ENCODE results near the gene SIRT7. TPM values are rescaled to one million over a fixed set of nuclear protein-coding genes. Genes with fewer than 3 reads are reported as not detected.
A peak's percentile ranks its signal among the peaks of the same experiment; 100 is the strongest.
"Not testable (repeated sequence)": the region's sequence is repeated elsewhere in the genome, so short reads cannot be mapped to it uniquely, and the experiment has no call there.

SIRT7 gene
- total RNA-seq, 2 experiments from 2014 or later: 49.1 to 69.3 TPM

DNA sequence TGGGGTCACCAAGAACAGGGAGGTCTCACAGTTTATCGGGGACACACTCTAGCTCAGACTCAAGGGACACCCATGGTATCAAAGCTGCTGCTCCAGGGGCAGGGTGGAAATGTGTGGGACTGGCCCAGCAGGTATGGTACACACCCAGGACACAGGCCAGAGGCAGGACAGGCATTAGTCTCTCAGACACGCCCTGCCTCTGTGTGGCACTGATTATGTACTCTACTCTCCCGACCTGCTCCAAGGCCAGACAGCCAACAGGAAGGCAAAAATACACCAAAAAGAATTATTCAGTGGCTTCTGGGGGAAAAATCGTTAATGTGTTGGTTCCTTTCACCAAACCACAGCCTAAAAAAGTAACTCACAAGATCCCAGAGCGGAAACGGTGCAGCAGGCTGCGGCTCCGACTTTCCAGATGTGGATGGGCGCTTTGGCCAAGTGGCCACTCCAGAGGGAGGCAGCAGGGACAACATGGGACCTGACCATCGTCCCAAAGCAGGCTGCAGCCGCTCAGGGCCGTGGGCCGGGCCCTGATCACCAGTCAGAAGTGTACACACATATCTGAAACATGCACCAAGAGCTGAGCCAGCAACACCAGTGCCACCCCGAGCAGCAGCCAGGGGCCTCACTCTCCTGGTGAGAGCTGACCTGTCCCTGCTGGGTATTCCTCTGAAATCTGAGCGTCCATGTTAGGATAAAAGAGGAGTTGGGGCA lies 1.0 kb upstream of the SIRT7 start:
- Histone ChIP-seq H2AFZ (ENCODE audit: low read length) (no peak overlapping the region), H4K20me1 (ENCODE audit: insufficient read depth, low read length) (peaks cover 8% of the 10 kb centered on the region), H3K79me2 (ENCODE audit: insufficient read depth, low read depth, low read length) (peaks cover 18% of the 10 kb centered on the region), H3K9me2 (ENCODE audit: insufficient read depth, low read length) (no peaks in the 10 kb centered on the region), H3K36me3 (ENCODE audit: insufficient read depth, low read length) (peaks cover 51% of the 10 kb centered on the region), H3K4me2 (ENCODE audit: low read length) (peak overlapping the region; percentile 74; the same call in 1 of the 2 replicates), H3K4me1 (ENCODE audit: insufficient read depth, low read length, poor library complexity, severe bottlenecking) (peaks cover 25% of the 10 kb centered on the region), H3K27ac (ENCODE audit: low read depth, low read length, poor library complexity, severe bottlenecking) (peak overlapping the region; percentile 5), H3K9me3 (ENCODE audit: low read length) (no peaks in the 10 kb centered on the region), H3K4me3 (ENCODE audit: low read depth, low read length, poor library complexity, severe bottlenecking) (no peak overlapping the region)
- DNase-seq (ENCODE audit: low spot score): no peak
- intact Hi-C loops (cut with micrococcal nuclease; ENCODE audit: unreplicated experiment): no loop called here
- ChIA-PET POLR2A (no interaction called here), CTCF (ENCODE audit: unreplicated experiment) (no interaction called here)
- no TSS peak for BruUV-seq (replicated peaks)
- TF ChIP-seq, protein P1, sequence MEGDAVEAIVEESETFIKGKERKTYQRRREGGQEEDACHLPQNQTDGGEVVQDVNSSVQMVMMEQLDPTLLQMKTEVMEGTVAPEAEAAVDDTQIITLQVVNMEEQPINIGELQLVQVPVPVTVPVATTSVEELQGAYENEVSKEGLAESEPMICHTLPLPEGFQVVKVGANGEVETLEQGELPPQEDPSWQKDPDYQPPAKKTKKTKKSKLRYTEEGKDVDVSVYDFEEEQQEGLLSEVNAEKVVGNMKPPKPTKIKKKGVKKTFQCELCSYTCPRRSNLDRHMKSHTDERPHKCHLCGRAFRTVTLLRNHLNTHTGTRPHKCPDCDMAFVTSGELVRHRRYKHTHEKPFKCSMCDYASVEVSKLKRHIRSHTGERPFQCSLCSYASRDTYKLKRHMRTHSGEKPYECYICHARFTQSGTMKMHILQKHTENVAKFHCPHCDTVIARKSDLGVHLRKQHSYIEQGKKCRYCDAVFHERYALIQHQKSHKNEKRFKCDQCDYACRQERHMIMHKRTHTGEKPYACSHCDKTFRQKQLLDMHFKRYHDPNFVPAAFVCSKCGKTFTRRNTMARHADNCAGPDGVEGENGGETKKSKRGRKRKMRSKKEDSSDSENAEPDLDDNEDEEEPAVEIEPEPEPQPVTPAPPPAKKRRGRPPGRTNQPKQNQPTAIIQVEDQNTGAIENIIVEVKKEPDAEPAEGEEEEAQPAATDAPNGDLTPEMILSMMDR (conservative IDR thresholded peaks at IDR 0.05; ENCODE audit: low read length): no peak
- no peak for TF ChIP-seq EZH2phosphoT487 (IDR thresholded peaks at IDR 0.05; ENCODE audit: borderline replicate concordance, low read depth, low read length)

DNA sequence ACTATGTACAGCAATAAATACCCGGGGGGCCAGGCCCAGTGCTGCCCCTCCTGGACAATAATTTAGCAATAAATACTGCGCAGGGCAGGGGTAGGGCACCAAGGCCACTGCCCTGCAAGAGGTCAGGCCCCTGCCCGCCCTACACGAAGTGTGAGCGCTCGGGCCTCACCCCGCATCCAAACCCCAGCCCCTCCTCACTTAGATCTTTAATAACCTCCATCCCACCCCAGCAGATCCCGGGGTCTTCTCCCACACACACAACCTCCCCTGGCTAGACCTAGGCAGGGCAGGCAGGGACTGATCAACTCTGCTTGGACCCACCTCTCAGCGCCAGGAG lies 325 bp upstream of the SIRT7 start:
- POLR2A ChIA-PET: interaction anchor here (1.1 kb wide), 1 partner anchor 11 kb away, joined by 3 read pairs; no protein-coding TSS in a partner anchor
- H3K9me3 ChIP-seq (ENCODE audit: low read length); CTCF ChIA-PET (ENCODE audit: unreplicated experiment); BruUV-seq (replicated peaks); intact Hi-C loops (cut with micrococcal nuclease; ENCODE audit: unreplicated experiment); H3K27ac ChIP-seq (ENCODE audit: low read depth, low read length, poor library complexity, severe bottlenecking); H4K20me1 ChIP-seq (ENCODE audit: insufficient read depth, low read length); DNase-seq (ENCODE audit: low spot score); H3K9me2 ChIP-seq (ENCODE audit: insufficient read depth, low read length); H2AFZ ChIP-seq (ENCODE audit: low read length): not testable (repeated sequence)
- Histone ChIP-seq H3K4me3 (ENCODE audit: low read depth, low read length, poor library complexity, severe bottlenecking) (peak overlapping the region; percentile 92), H3K4me2 (ENCODE audit: low read length) (peak overlapping the region; percentile 74), H3K36me3 (ENCODE audit: insufficient read depth, low read length) (peaks cover 58% of the 10 kb centered on the region), H3K79me2 (ENCODE audit: insufficient read depth, low read depth, low read length) (peaks cover 13% of the 10 kb centered on the region), H3K4me1 (ENCODE audit: insufficient read depth, low read length, poor library complexity, severe bottlenecking) (peaks cover 23% of the 10 kb centered on the region)

DNA sequence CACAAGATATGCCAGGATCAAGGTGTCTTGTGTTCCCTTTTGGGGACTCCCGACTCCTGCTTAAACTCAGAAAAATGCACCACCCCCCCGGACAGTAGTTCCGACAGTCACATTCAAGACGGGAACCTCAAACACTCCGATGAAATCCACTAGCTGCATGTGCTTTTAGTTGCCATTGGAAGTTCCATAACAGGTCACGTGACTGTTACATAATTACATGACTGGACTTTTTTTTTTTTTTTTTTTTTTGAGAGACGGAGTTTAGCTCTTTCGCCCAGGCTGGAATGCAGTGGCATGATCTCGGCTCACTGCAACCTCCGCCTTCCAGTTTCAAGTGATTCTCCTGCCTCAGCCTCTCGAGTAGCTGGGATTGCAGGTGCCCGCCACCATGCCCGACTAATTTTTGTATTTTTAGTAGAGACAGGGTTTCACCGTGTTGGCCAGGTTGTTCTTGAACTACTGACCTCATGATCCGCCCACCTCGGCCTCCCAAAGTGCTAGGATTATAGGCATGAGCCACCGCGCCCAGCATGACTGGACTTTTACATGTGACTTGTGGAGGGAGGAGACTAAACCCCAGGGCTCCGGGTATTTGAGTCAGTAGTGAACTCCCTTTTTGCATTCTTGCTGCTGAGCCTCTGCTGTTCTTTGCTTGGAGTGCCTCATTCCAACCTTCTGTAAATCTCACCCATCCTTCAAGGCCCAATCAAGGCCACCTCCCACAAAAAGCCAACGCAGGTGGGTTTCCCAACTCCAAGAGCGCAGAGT lies 1.6 kb downstream of the SIRT7 start:
- Histone ChIP-seq H3K4me2 (ENCODE audit: low read length) (peak overlapping the region; percentile 93), H3K9me3 (ENCODE audit: low read length) (no peaks in the 10 kb centered on the region), H3K4me3 (ENCODE audit: low read depth, low read length, poor library complexity, severe bottlenecking) (peak overlapping the region; percentile 92), H3K79me2 (ENCODE audit: insufficient read depth, low read depth, low read length) (peaks cover 13% of the 10 kb centered on the region), H3K4me1 (ENCODE audit: insufficient read depth, low read length, poor library complexity, severe bottlenecking) (peaks cover 29% of the 10 kb centered on the region), H3K9me2 (ENCODE audit: insufficient read depth, low read length) (no peaks in the 10 kb centered on the region), H3K36me3 (ENCODE audit: insufficient read depth, low read length) (peaks cover 64% of the 10 kb centered on the region), H2AFZ (ENCODE audit: low read length) (no peak overlapping the region), H3K27ac (ENCODE audit: low read depth, low read length, poor library complexity, severe bottlenecking) (no peak overlapping the region), H4K20me1 (ENCODE audit: insufficient read depth, low read length) (peaks cover 8% of the 10 kb centered on the region)
- BruUV-seq (replicated peaks): no TSS peak
- TF ChIP-seq, protein P1 (conservative IDR thresholded peaks at IDR 0.05; ENCODE audit: low read length): no peak
- TF ChIP-seq EZH2phosphoT487 (IDR thresholded peaks at IDR 0.05; ENCODE audit: borderline replicate concordance, low read depth, low read length): no peak
- intact Hi-C loops (cut with micrococcal nuclease; ENCODE audit: unreplicated experiment): no loop called here
- no peak for DNase-seq (ENCODE audit: low spot score)
- ChIA-PET CTCF (ENCODE audit: unreplicated experiment) (no interaction called here), POLR2A (interaction anchor here (1.0 to 1.6 kb wide), 4 partner anchors 9 to 47 kb away, joined by 4 to 8 read pairs (median 5); partner anchors contain the start of gene MAFG)
